NT2/D1 (cell line): ENCODE results near the gene LRIG2.

ENCODE experiments used
- SUZ12 ChIP-seq: IDR thresholded peaks from 2 replicates; pipeline ENCODE4 v1.6.1; 2011; ENCODE audit not compliant: insufficient read length, insufficient read depth; ENCODE audit errors: extremely low read depth
- ZNF274 ChIP-seq: IDR thresholded peaks from 2 replicates; pipeline ENCODE4 v1.6.1; 2011; ENCODE audit warnings: mild to moderate bottlenecking, low read depth, low read length

GRCh38 chr1:113027007-113027406, 46.0 kb upstream of the LRIG2 start:
- no peak for TF ChIP-seq SUZ12
- TF ChIP-seq ZNF274 = no peak
